PFSK-1 (cell line): ENCODE measurements around the gene NCOA3.

Experiments used
- FOXP2 ChIP-seq: optimal IDR thresholded peaks from 2 replicates; pipeline ENCODE3; 2011; ENCODE audit warnings: borderline replicate concordance, control low read depth, inconsistent platforms; ENCODE audit not compliant: insufficient read depth; ENCODE audit errors: extremely low read length, extremely low read depth
- POLR2AphosphoS5 ChIP-seq: IDR thresholded peaks from 2 replicates; pipeline ENCODE4 v1.6.1; 2012; ENCODE audit warnings: low read depth, mild to moderate bottlenecking, control low read depth, low read length, moderate library complexity
- REST ChIP-seq, 2 experiments: IDR thresholded peaks; 2 replicates each; pipeline versions ENCODE4 v1.6.1 to v1.8.0; 2011 to 2012; ENCODE audit warnings: low read depth in 2 of 2, low read length in 2 of 2, control low read depth in 1 of 2, inconsistent platforms in 1 of 2, mild to moderate bottlenecking in 1 of 2, moderate library complexity in 1 of 2; ENCODE audit not compliant: insufficient read depth in 1 of 2
- SIN3A ChIP-seq: IDR thresholded peaks from 2 replicates; pipeline ENCODE4 v1.6.1; 2012; ENCODE audit warnings: mild to moderate bottlenecking, low read length, moderate library complexity, borderline replicate concordance; ENCODE audit not compliant: insufficient read depth
- TAF1 ChIP-seq: IDR thresholded peaks from 2 replicates; pipeline ENCODE4 v1.6.1; 2012; ENCODE audit warnings: low read length, control low read depth, borderline replicate concordance; ENCODE audit not compliant: insufficient read depth

NCOA3 gene

GRCh38 chr20:47456041-47456537, 45.6 kb upstream of the NCOA3 start:
- TF ChIP-seq TAF1 = no peak
- no peak for TF ChIP-seq REST (IDR thresholded peaks at IDR 0.05; ENCODE audit: insufficient read depth in 1 of 2, low read depth in 2 of 2, low read length in 2 of 2)
- no peak for TF ChIP-seq POLR2AphosphoS5
- no peak for TF ChIP-seq SIN3A
- TF ChIP-seq FOXP2 = no peak

- no peak for TF ChIP-seq TAF1
- TF ChIP-seq SIN3A = no peak
- no peak for TF ChIP-seq POLR2AphosphoS5
- no peak for TF ChIP-seq REST (IDR thresholded peaks at IDR 0.05; ENCODE audit: insufficient read depth in 1 of 2, low read depth in 2 of 2, low read length in 2 of 2)
- no peak for TF ChIP-seq FOXP2
Measured at GRCh38 chr20:47456952-47457724, 44.5 kb upstream of the NCOA3 start.

- TF ChIP-seq FOXP2 (no peak), POLR2AphosphoS5 (no peak), SIN3A (no peak), REST (IDR thresholded peaks at IDR 0.05; ENCODE audit: insufficient read depth in 1 of 2, low read depth in 2 of 2, low read length in 2 of 2) (no peak), TAF1 (no peak)
Measured at GRCh38 chr20:47459344-47460073, 42.2 kb upstream of the NCOA3 start.

GRCh38 chr20:47461120-47461685, 40.5 kb upstream of the NCOA3 start:
- TF ChIP-seq POLR2AphosphoS5 (no peak), REST (IDR thresholded peaks at IDR 0.05; ENCODE audit: insufficient read depth in 1 of 2, low read depth in 2 of 2, low read length in 2 of 2) (no peak), SIN3A (no peak), FOXP2 (no peak), TAF1 (no peak)
